PC-9 (cell line): ENCODE results near the gene CDC42BPB.

Source experiments
- EZH2 ChIP-seq: fragments of 200-600 bp; sonication (generic); IDR thresholded peaks from 2 replicates; pipeline ENCODE4 v1.8.0; 2017; ENCODE audit warnings: antibody characterized with exemption, low read depth
- TF ChIP-seq, protein P1 (sequence below): fragments of 200-600 bp; sonication (generic); conservative IDR thresholded peaks from 2 replicates; pipeline ENCODE4 v1.6.1; 2017; ENCODE audit warnings: mixed run types, antibody characterized with exemption, mild to moderate bottlenecking, moderate library complexity

DNA sequence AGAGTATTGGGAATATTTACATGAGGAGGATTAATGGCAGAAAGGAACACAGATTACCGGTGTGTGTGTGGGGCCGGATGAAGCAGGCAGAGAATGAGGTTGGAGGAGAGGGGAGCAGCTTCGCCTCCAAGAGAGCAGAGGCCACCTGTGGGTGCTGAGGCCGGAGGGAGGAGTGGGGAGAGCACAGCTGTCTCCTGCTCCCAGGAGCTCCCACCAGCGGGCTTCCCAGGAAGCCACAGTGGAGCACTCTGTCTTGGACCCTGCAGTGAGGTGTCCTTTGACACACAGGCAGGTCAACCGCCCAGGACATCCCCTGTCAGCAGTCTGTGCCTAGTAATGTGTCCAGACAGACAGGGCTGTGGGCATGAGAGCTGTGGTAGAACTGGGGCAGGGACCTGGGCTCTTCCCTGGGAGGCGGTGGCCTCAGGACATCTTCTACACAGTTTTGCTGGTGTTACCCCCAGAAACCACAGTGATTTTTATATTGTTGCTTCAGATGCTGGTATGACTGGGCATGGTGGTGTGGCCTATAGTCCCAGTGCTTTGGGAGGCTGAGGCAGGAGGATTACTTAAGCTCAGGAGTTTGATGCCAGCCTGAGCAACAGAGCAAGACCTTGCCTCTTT is 153.3 kb downstream of the CDC42BPB start:
- TF ChIP-seq EZH2, result no peak
- TF ChIP-seq, protein P1, sequence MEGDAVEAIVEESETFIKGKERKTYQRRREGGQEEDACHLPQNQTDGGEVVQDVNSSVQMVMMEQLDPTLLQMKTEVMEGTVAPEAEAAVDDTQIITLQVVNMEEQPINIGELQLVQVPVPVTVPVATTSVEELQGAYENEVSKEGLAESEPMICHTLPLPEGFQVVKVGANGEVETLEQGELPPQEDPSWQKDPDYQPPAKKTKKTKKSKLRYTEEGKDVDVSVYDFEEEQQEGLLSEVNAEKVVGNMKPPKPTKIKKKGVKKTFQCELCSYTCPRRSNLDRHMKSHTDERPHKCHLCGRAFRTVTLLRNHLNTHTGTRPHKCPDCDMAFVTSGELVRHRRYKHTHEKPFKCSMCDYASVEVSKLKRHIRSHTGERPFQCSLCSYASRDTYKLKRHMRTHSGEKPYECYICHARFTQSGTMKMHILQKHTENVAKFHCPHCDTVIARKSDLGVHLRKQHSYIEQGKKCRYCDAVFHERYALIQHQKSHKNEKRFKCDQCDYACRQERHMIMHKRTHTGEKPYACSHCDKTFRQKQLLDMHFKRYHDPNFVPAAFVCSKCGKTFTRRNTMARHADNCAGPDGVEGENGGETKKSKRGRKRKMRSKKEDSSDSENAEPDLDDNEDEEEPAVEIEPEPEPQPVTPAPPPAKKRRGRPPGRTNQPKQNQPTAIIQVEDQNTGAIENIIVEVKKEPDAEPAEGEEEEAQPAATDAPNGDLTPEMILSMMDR, result no peak
